Iris pigment epithelial cell (primary cell): Measurements from ENCODE around the gene GAS2L2.
A peak's percentile ranks its signal among the peaks of the same experiment; 100 is the strongest.

ENCODE experiments used
- DNase-seq: peaks from one replicate; pipeline ENCODE4 v3.0.0-alpha.2; 2011; ENCODE audit warnings: low read depth

GAS2L2 gene

GRCh38 chr17:35745749-35746320 lies 7.2 kb downstream of the GAS2L2 start:
- no peak for DNase-seq

- DNase-seq = no peak
These were observed 7.8 kb downstream of the GAS2L2 start for GRCh38 chr17:35745246-35745645.

- no peak for DNase-seq
These were observed 8.2 kb downstream of the GAS2L2 start for GRCh38 chr17:35744830-35745229.

- peak; percentile 40 for DNase-seq
These were observed 9.3 kb downstream of the GAS2L2 start for GRCh38 chr17:35743626-35744328.

- DNase-seq = no peak
These were observed 10.1 kb downstream of the GAS2L2 start for GRCh38 chr17:35742896-35743477.

- no peak for DNase-seq
These were observed 10.5 kb downstream of the GAS2L2 start for GRCh38 chr17:35742496-35742895.

- DNase-seq = no peak
These were observed 11.8 kb downstream of the GAS2L2 start for GRCh38 chr17:35740997-35741931.

GRCh38 chr17:35740216-35740615 lies 12.8 kb downstream of the GAS2L2 start:
- DNase-seq = no peak

GRCh38 chr17:35738519-35739133 lies 14.4 kb downstream of the GAS2L2 start:
- DNase-seq = no peak

- DNase-seq = no peak
These were observed 16.8 kb downstream of the GAS2L2 start for GRCh38 chr17:35736236-35736635.

- DNase-seq = no peak
These were observed 17.8 kb downstream of the GAS2L2 start for GRCh38 chr17:35735036-35735805.

- DNase-seq = no peak
These were observed 18.6 kb downstream of the GAS2L2 start for GRCh38 chr17:35734396-35734795.

- DNase-seq = no peak
These were observed 19.7 kb downstream of the GAS2L2 start for GRCh38 chr17:35733366-35733765.

- no peak for DNase-seq
These were observed 20.3 kb downstream of the GAS2L2 start for GRCh38 chr17:35732806-35733136.

GRCh38 chr17:35731917-35732805 lies 20.9 kb downstream of the GAS2L2 start:
- DNase-seq = peak; percentile 28

GRCh38 chr17:35731239-35731916 lies 21.7 kb downstream of the GAS2L2 start, which contains the start of gene RASL10B:
TSS of gene RASL10B (plus strand) at chr17:35731639. CDS start at chr17:35735185, 3,546 bp downstream.
- peak; percentile 60 for DNase-seq

GRCh38 chr17:35730400-35731005 lies 22.5 kb downstream of the GAS2L2 start:
- no peak for DNase-seq

GRCh38 chr17:35729405-35729833 lies 23.6 kb downstream of the GAS2L2 start:
- no peak for DNase-seq

GRCh38 chr17:35728551-35728950 lies 24.5 kb downstream of the GAS2L2 start:
- DNase-seq = no peak
